Testis (tissue), 2 donors: Measurements from ENCODE around the gene SLMAP.

Experiments used
- POLR2A ChIP-seq: fragments of 450-650 bp; IDR thresholded peaks from one replicate; pipeline ENCODE4 v1.6.1; 2017; ENCODE audit warnings: antibody characterized with exemption, mild to moderate bottlenecking, moderate library complexity
- TF ChIP-seq, protein P1 (sequence below), 3 experiments: fragments of 450-650 bp in 2 of 3; fragments of 200-600 bp in 1 of 3; sonication (generic) in 1 of 3; IDR thresholded peaks; one replicate each; pipeline ENCODE4 v1.5.1; 2016 to 2019; ENCODE audit warnings: antibody characterized with exemption in 3 of 3, mild to moderate bottlenecking in 2 of 3, moderate library complexity in 1 of 3

DNA sequence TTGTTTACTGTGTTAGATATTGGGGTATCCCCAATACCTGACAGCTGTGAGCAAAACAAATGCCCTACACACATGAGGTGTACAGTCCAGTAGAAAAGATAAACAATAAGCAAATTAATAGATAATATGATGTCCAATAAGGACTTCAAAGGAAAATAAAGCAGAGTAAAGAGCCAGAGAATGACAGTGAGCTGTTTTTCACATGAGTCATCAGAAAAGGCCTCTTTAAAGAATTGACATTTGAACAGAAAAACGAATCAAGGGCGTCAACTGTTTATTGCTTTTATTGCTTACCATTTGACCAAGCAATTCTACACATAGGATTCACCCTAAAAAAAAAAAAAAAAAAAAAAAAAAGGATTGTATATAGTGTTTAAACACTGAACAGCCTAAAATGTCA, 155.5 kb downstream of the SLMAP start:
- TF ChIP-seq, protein P1, sequence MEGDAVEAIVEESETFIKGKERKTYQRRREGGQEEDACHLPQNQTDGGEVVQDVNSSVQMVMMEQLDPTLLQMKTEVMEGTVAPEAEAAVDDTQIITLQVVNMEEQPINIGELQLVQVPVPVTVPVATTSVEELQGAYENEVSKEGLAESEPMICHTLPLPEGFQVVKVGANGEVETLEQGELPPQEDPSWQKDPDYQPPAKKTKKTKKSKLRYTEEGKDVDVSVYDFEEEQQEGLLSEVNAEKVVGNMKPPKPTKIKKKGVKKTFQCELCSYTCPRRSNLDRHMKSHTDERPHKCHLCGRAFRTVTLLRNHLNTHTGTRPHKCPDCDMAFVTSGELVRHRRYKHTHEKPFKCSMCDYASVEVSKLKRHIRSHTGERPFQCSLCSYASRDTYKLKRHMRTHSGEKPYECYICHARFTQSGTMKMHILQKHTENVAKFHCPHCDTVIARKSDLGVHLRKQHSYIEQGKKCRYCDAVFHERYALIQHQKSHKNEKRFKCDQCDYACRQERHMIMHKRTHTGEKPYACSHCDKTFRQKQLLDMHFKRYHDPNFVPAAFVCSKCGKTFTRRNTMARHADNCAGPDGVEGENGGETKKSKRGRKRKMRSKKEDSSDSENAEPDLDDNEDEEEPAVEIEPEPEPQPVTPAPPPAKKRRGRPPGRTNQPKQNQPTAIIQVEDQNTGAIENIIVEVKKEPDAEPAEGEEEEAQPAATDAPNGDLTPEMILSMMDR (IDR thresholded peaks at IDR 0.05): no peak
- TF ChIP-seq POLR2A: no peak
